ENCODE measurements around the gene FAM110A. TPM values are rescaled to one million over a fixed set of nuclear protein-coding genes. Genes with fewer than 3 reads are reported as not detected.
"Not testable (repeated sequence)": the region's sequence is repeated elsewhere in the genome, so short reads cannot be mapped to it uniquely, and the experiment has no call there.

Gene FAM110A
- total and polyA plus RNA-seq, 9 donors, result 7.2 to 23.5 (median 13.6) TPM

DNA sequence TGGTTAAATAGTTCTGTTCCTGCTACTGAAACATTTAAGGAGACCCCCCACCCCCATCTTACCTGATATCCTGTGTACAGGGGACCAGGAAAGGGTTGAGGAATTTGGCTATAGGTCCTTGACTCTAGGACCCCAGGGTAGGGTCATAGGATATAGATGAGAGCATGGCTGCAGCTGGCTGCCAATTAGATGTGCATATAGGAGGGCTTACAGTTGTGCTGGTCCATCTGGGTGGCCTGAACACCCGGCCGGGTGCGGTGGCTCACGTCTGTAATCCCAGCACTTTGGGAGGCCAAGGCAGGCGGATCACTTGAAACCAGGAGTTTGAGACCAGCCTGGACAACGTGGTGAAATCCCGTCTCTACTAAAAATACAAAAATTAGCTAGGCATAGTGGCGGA, 15.2 kb downstream of the FAM110A start:
- not testable (repeated sequence) for DNase-seq; H3K9me3 ChIP-seq (replicated peaks; ENCODE audit: control insufficient read depth, low read depth, low read length); H3K27me3 ChIP-seq (ENCODE audit: control insufficient read depth, insufficient read depth, low read length); H3K4me3 ChIP-seq (ENCODE audit: low read length); H3K36me3 ChIP-seq (ENCODE audit: control insufficient read depth, insufficient read depth, low read length); H3K27ac ChIP-seq (ENCODE audit: low read length)
- H3K4me1 ChIP-seq (ENCODE audit: control insufficient read depth, insufficient read depth, low read length), result peaks cover 48% of the 10 kb centered on the region
- WGBS (ENCODE audit: insufficient coverage), result 88% methylated on average over 6 of the region's 8 CpGs

DNA sequence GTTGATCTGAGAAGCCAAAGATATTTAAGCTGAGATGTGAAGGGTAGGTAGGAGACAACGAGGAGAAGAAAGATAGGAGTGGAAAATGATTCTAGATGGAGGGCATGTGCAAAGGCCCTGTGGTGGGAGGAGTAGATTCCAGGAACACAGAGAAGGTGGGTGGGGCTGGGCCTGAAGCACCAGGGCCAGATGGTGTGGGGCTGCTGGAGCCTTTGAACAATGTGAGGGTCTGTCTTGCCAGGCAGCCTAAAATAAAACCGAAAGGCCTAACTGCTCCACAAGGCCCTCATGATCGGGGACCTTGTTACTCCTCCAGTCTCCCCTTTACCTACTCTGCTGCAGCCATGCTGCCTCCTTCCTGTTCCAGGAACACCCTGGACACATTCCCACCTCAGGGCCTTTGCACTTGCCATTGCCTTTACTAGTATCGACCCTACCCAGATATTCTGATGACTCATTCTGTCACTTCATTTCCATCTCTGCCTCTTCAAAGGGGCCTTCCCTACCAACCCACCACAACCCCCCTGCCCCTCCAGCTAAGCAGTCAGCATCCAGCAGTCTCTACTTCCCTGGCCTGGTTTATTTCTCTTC, 20.0 kb downstream of the FAM110A start:
- H3K9me3 ChIP-seq (replicated peaks; ENCODE audit: control insufficient read depth, low read depth, low read length), result no peaks in the 10 kb centered on the region

DNA sequence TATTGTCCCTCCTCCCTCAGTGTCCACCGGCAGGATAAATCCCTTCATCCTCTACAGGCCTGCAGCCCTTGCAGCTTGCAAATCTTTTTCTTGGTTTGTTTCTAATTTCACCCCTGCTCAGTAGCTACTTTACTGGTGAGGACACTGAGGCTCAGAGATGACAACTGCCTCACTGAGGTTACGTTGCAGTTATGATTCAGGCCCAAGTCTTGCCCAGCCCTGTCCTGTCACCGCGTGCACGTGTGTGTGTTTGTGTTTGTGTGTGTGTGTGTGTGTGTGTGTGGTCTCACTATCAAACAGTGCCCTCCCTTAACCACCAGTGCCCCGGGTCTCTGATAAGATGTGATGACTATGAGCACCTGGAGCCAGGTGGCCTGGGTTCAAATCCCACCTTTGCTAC, 21.1 kb downstream of the FAM110A start:
- H3K4me1 ChIP-seq (ENCODE audit: control insufficient read depth, insufficient read depth, low read length), result peaks cover 19% of the 10 kb centered on the region
- no peak overlapping the region for H3K4me3 ChIP-seq (ENCODE audit: low read length)
- H3K27ac ChIP-seq (ENCODE audit: low read length), result no peak overlapping the region
- no peaks in the 10 kb centered on the region for H3K36me3 ChIP-seq (ENCODE audit: control insufficient read depth, insufficient read depth, low read length)
- H3K9me3 ChIP-seq (replicated peaks; ENCODE audit: control insufficient read depth, low read depth, low read length), result no peaks in the 10 kb centered on the region
- DNase-seq, result no peak
- H3K27me3 ChIP-seq (ENCODE audit: control insufficient read depth, insufficient read depth, low read length), result no peaks in the 10 kb centered on the region
- WGBS (ENCODE audit: insufficient coverage), result 36% methylated on average over 1 of the region's 6 CpGs

More for the DNA sequence above, 20.0 kb downstream of the FAM110A start:
- WGBS (ENCODE audit: insufficient coverage), result 92% methylated on average over 4 of the region's 4 CpGs
- Histone ChIP-seq H3K4me1 (ENCODE audit: control insufficient read depth, insufficient read depth, low read length) (peaks cover 20% of the 10 kb centered on the region), H3K36me3 (ENCODE audit: control insufficient read depth, insufficient read depth, low read length) (no peaks in the 10 kb centered on the region), H3K27me3 (ENCODE audit: control insufficient read depth, insufficient read depth, low read length) (no peaks in the 10 kb centered on the region), H3K4me3 (ENCODE audit: low read length) (no peak overlapping the region), H3K27ac (ENCODE audit: low read length) (no peak overlapping the region)
- DNase-seq, result no peak

DNA sequence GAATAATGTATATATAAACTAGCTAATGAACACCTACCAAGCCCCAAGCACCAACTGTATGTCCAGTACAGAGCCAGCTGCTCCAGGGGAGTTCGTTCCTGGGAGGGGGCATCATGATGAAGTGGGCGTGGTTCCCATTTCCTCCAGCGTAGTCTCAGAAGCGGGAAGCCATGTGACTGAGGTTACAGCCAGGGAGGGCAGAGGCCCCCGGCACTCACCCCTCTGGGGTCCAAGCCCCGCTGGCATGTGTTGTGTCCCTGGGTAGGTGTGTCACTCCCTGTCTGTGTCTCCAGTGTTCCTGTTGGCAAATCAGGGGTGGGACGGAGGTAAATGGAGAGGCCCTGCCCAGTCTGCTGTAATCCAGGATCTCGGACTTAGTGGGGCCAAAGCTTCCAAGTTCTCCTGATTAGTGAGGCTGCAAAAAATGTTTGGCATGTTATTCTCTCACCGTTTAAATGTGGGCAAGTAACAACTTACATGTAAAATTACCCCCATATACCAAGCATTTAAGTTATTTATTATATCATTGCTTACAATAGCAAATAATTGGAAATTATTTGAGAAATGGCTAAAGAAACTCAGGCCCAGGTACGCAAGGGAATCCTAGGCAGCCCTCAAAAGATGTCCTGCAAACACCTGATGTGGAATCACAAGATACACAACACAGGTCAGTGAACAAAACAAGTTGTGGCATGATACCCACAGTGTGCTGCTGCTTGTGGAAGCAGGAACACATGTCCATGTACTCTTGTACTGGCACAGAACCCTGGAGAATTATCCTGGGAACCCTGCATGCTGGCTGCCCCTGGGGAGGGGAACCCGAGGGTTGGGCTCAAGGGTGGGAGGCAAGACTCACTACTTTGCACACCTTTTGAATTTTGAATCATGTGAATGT, 22.2 kb downstream of the FAM110A start:
- 57% methylated on average over 7 of the region's 11 CpGs for WGBS (ENCODE audit: insufficient coverage)

DNA sequence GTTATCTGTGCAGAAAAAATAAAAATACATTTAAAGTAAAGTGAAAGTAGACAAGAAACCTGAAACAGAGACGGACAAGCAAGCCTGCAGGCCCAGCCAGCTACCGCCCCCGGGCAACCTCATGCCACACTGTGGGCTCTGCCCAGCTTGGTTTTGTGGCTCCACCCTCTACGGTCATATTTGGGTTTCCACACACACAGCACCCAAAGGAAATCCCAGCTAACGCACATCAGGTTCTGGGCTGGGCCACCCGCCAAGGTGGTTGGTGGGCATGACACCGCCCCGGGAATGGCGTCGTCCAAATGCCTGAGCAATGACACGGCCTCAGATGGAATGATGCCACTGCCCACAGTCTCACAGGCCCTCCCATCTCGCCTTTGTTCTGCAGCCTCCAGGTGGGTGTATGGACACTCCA, 22.9 kb downstream of the FAM110A start:
- Histone ChIP-seq H3K4me3 (ENCODE audit: low read length) (no peak overlapping the region), H3K27me3 (ENCODE audit: control insufficient read depth, insufficient read depth, low read length) (no peaks in the 10 kb centered on the region), H3K9me3 (replicated peaks; ENCODE audit: control insufficient read depth, low read depth, low read length) (no peaks in the 10 kb centered on the region), H3K4me1 (ENCODE audit: control insufficient read depth, insufficient read depth, low read length) (peaks cover 19% of the 10 kb centered on the region), H3K27ac (ENCODE audit: low read length) (no peak overlapping the region), H3K36me3 (ENCODE audit: control insufficient read depth, insufficient read depth, low read length) (no peaks in the 10 kb centered on the region)
- 61% methylated on average over 12 of the region's 12 CpGs for WGBS (ENCODE audit: insufficient coverage)
- no peak for DNase-seq

More for the DNA sequence above, 22.2 kb downstream of the FAM110A start:
- Histone ChIP-seq H3K36me3 (ENCODE audit: control insufficient read depth, insufficient read depth, low read length) (no peaks in the 10 kb centered on the region), H3K4me3 (ENCODE audit: low read length) (no peak overlapping the region), H3K4me1 (ENCODE audit: control insufficient read depth, insufficient read depth, low read length) (peaks cover 19% of the 10 kb centered on the region), H3K27me3 (ENCODE audit: control insufficient read depth, insufficient read depth, low read length) (no peaks in the 10 kb centered on the region), H3K9me3 (replicated peaks; ENCODE audit: control insufficient read depth, low read depth, low read length) (no peaks in the 10 kb centered on the region), H3K27ac (ENCODE audit: low read length) (no peak overlapping the region)
- DNase-seq, result no peak

DNA sequence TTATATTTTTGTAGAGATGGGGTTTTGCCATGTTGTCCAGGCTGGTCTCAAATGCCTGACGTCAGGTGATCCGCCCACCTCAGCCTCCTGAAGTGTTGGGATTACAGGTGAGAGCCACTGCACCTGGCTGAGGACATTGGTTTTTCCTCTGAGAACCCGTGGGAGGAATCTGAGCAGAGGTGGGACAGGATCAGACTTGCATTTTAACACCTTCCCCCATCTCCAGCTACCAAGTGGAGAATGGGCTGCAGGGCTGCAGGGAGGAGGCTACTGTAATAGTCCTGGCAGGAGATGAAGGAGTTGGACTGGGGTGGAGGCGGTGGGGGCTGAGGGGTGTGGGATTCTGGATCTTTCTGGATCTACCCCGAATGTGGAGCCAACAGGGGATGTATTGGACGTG, 24.5 kb downstream of the FAM110A start:
- Histone ChIP-seq H3K27ac (ENCODE audit: low read length) (no peak overlapping the region), H3K9me3 (replicated peaks; ENCODE audit: control insufficient read depth, low read depth, low read length) (no peaks in the 10 kb centered on the region), H3K27me3 (ENCODE audit: control insufficient read depth, insufficient read depth, low read length) (no peaks in the 10 kb centered on the region), H3K4me1 (ENCODE audit: control insufficient read depth, insufficient read depth, low read length) (peaks cover 19% of the 10 kb centered on the region), H3K4me3 (ENCODE audit: low read length) (no peak overlapping the region), H3K36me3 (ENCODE audit: control insufficient read depth, insufficient read depth, low read length) (no peaks in the 10 kb centered on the region)
- 70% methylated on average over 5 of the region's 6 CpGs for WGBS (ENCODE audit: insufficient coverage)
- DNase-seq, result no peak

DNA sequence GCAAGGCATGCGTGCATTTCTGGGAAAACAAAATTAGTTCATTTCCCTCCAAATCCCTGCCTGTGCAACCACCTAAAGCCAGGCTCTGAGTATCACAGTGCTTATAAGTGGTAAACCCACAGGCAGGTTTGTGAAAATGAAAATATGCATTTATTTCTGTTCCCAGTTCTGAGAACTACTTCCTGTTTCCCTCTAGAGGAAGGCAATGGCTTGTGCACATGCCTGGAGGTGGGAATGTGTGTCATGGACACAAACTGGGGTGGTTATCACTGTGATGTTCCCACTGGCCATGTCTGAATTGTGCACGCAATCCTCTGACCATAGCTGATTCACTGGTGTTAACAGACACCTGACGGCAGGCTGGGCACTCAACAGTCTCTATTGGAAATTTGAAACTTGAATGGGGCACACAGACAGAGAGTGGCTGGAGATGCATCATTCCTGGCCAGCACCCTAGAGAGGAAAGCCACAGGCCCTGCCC, 26.3 kb downstream of the FAM110A start:
- 60% methylated on average over 2 of the region's 3 CpGs for WGBS (ENCODE audit: insufficient coverage)
- H3K9me3 ChIP-seq (replicated peaks; ENCODE audit: control insufficient read depth, low read depth, low read length), result no peaks in the 10 kb centered on the region
- no peaks in the 10 kb centered on the region for H3K27me3 ChIP-seq (ENCODE audit: control insufficient read depth, insufficient read depth, low read length)
- H3K4me1 ChIP-seq (ENCODE audit: control insufficient read depth, insufficient read depth, low read length), result peaks cover 11% of the 10 kb centered on the region
- no peak for DNase-seq
- H3K27ac ChIP-seq (ENCODE audit: low read length), result no peak overlapping the region
- no peak overlapping the region for H3K4me3 ChIP-seq (ENCODE audit: low read length)
- no peaks in the 10 kb centered on the region for H3K36me3 ChIP-seq (ENCODE audit: control insufficient read depth, insufficient read depth, low read length)

DNA sequence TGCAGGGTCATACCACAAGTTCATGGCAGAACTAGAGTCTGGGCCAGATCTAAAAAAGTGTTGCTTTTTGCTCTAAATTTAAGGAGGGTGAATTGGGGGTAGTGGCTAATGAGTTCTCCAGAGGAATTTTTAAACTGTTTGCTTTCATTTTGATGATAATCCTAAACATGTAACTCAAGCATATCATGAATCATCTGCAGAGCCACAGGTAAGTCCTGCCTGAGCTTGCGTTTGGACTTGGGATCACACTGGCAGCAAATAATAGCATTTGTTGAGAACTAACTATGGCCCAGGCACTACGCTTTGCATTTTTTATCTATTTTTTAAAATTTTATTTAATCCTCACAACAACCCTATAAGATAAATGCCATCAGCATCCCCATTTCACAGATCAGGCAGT, 27.4 kb downstream of the FAM110A start:
- WGBS (ENCODE audit: insufficient coverage), result 83% methylated on average over 1 of the region's 2 CpGs
- H3K27ac ChIP-seq (ENCODE audit: low read length), result no peak overlapping the region
- peaks cover 4% of the 10 kb centered on the region for H3K4me1 ChIP-seq (ENCODE audit: control insufficient read depth, insufficient read depth, low read length)
- no peaks in the 10 kb centered on the region for H3K27me3 ChIP-seq (ENCODE audit: control insufficient read depth, insufficient read depth, low read length)
- no peak overlapping the region for H3K4me3 ChIP-seq (ENCODE audit: low read length)
- no peaks in the 10 kb centered on the region for H3K9me3 ChIP-seq (replicated peaks; ENCODE audit: control insufficient read depth, low read depth, low read length)
- DNase-seq, result no peak
- H3K36me3 ChIP-seq (ENCODE audit: control insufficient read depth, insufficient read depth, low read length), result no peaks in the 10 kb centered on the region

DNA sequence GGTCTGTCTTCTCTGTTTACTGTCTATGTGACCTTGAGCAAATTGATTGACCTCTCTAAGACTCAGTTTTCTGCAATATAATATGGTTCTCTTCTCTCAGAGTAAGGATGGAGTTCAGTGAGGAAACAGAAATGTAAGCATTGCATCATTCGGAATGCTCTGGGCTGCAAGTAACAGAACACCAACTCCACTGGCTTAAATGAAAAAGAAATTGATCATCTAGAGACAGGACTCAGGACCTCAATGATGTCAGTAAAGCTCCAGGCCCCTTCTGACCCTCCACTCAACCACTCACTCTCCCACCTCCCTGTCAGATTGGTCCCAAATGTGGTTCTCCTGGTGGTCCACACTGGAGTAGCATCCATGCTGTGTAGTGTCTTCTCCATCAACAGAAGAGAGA, 31.9 kb downstream of the FAM110A start:
- WGBS (ENCODE audit: insufficient coverage), result no CpG with 5 or more reads among the region's 1 CpG
- no peaks in the 10 kb centered on the region for H3K4me1 ChIP-seq (ENCODE audit: control insufficient read depth, insufficient read depth, low read length)
- no peak overlapping the region for H3K4me3 ChIP-seq (ENCODE audit: low read length)
- H3K9me3 ChIP-seq (replicated peaks; ENCODE audit: control insufficient read depth, low read depth, low read length), result no peaks in the 10 kb centered on the region
- no peak for DNase-seq
- no peaks in the 10 kb centered on the region for H3K27me3 ChIP-seq (ENCODE audit: control insufficient read depth, insufficient read depth, low read length)
- H3K36me3 ChIP-seq (ENCODE audit: control insufficient read depth, insufficient read depth, low read length), result no peaks in the 10 kb centered on the region
- no peak overlapping the region for H3K27ac ChIP-seq (ENCODE audit: low read length)

DNA sequence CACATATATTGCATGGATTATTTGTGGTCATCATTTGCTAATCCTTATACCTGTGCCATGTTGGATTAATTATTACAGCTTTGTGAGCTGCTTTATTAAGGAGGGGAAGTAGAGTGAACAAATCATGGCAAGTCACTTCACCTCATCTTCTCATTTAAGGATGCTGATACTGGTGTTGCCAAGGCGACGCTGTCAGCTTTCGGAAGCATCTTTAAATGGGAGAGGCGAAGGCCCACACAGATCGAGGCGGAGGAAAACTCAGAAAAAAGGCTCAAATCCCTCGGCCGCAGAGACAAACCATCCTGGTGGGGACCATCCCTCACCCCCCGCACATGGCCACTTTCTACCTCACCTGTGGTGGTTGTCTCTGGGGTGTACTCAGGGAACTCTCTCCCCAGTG, 34.8 kb downstream of the FAM110A start:
- H3K4me3 ChIP-seq (ENCODE audit: low read length), result no peak overlapping the region
- H3K27me3 ChIP-seq (ENCODE audit: control insufficient read depth, insufficient read depth, low read length), result peaks cover 5% of the 10 kb centered on the region
- H3K4me1 ChIP-seq (ENCODE audit: control insufficient read depth, insufficient read depth, low read length), result no peaks in the 10 kb centered on the region
- no peaks in the 10 kb centered on the region for H3K36me3 ChIP-seq (ENCODE audit: control insufficient read depth, insufficient read depth, low read length)
- DNase-seq, result no peak
- H3K27ac ChIP-seq (ENCODE audit: low read length), result no peak overlapping the region
- 87% methylated on average over 7 of the region's 9 CpGs for WGBS (ENCODE audit: insufficient coverage)
- H3K9me3 ChIP-seq (replicated peaks; ENCODE audit: control insufficient read depth, low read depth, low read length), result no peaks in the 10 kb centered on the region

All from muscle of leg (tissue), 11 donors.